GM21381 (cell line): ENCODE results near the gene ADAM11.
A peak's percentile ranks its signal among the peaks of the same experiment; 100 is the strongest.

Source experiments
- ATAC-seq: cut with Tn5 transposase; IDR thresholded peaks from one replicate; pipeline ENCODE4 v1.9.1; 2021; ENCODE audit warnings: mild to moderate bottlenecking, moderate library complexity; ENCODE audit not compliant: unreplicated experiment

ADAM11 gene

DNA sequence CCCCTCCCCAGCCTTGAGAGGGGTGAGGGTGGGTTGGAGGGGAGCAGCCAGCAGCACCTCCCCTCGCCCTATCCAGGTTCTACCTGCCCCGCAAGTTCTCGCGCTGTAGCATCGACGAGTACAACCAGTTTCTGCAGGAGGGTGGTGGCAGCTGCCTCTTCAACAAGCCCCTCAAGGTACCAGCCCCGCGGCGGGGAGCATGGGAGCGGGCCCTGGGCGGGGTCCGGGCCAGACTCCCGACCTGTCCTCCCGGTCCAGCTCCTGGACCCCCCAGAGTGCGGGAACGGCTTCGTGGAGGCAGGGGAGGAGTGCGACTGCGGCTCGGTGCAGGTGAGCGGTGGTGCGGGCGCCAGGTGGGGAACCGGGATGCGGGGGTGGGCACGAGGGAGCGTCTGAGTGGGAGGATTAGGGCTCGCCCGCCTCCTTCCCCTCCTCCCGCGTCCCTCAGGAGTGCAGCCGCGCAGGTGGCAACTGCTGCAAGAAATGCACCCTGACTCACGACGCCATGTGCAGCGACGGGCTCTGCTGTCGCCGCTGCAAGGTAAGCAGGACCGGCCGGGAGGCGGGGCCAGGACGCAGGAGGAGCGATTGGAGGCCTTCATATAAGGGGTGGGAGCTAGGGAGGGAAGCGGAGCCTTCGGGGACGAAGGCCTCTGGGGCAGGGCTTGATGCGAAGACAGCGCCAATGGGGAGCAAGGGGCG is 16.5 kb downstream of the ADAM11 start:
- peak; percentile 91 for ATAC-seq

DNA sequence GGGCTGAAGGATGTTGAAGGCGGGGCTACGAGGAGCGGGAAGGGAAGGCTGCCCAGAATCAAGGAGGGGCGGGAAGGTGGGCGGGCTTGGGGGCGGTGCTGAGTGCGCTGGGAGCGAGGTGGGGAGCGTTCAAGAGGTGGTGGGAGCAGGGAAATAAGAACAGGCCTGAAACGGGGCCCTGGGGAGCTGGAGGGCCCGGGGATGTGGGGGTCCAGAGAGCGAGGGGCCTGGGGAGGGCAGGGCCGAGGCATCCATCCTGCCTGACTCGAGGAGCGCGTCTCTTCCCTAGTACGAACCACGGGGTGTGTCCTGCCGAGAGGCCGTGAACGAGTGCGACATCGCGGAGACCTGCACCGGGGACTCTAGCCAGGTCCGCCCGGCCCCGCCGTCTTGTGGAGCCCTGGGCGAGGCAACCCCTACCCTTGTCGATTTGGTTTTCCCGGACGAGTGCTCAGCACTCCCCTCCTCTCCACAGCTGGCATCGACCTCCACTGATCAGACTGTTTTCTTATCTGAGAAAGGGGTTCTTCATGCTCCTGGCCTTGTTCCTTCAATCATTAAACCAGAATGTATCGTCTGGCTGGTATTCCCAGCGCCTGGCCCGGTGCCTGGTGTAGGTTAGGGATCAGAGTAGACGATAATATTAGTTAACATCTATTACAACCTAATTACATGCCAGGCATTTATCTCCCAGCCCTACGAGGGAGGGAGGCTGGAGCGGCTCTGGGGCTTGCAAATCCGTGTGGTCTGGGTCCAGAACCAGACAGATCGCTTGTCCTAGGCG is 17.2 kb downstream of the ADAM11 start:
- ATAC-seq: peak; percentile 7

DNA sequence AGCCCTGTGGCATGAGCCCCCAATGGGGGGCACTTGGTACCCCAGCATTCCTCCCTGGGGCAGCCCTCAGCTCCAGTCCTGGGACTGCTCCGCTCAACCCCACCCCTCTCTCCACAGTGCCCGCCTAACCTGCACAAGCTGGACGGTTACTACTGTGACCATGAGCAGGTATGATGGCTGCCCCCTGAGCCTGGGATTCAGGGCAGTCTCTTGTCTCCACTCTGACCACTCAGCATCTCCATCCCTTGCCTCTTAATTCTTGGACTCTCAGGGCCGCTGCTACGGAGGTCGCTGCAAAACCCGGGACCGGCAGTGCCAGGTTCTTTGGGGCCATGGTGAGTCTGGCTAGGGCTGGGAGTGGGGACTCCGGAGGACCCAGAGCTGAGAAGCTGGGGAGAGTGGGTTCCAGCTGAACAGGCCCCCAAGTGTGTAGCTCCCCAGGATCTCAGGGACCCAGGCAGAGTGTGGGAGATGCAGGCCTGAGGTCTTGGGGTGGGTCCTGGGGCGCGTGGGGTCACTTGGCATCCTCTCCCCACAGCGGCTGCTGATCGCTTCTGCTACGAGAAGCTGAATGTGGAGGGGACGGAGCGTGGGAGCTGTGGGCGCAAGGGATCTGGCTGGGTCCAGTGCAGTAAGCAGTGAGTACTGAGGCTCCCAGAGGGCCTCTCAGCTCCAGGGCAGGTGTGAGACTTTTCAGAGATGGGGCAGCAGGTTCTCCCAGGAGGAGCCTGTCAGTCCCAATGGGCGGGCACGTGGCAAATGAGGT is 18.0 kb downstream of the ADAM11 start:
- no peak for ATAC-seq

DNA sequence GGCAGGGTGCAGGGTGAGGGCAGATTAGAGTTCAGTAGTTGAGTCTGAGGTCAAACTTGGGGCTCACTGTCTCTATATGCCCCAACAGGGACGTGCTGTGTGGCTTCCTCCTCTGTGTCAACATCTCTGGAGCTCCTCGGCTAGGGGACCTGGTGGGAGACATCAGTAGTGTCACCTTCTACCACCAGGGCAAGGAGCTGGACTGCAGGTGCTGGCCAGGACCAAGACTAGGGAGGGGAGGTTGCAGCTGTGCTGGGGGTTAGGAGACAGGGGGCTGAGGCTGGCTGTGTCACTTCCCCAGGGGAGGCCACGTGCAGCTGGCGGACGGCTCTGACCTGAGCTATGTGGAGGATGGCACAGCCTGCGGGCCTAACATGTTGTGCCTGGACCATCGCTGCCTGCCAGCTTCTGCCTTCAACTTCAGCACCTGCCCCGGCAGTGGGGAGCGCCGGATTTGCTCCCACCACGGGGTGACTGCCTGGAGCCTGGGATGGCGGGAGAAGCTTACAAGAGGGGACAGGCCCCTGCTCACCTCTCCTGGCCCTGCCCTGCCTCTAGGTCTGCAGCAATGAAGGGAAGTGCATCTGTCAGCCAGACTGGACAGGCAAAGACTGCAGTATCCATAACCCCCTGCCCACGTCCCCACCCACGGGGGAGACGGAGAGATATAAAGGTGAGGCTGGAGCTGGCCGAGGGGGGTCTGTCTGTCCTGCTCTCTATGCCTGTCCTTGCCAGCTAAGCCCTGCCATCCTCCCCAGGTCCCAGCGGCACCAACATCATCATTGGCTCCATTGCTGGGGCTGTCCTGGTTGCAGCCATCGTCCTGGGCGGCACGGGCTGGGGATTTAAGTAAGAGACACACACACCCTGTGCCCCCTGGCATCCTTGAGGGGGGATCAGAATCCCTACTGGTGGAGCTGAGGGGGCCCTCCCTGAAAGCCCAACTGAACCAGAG is 18.9 kb downstream of the ADAM11 start:
- no peak for ATAC-seq

- ATAC-seq: no peak
These were observed 19.9 kb downstream of the ADAM11 start for GRCh38 chr17:44778656-44779210.

- ATAC-seq: no peak
These were observed 20.6 kb downstream of the ADAM11 start for GRCh38 chr17:44779211-44780025.

DNA sequence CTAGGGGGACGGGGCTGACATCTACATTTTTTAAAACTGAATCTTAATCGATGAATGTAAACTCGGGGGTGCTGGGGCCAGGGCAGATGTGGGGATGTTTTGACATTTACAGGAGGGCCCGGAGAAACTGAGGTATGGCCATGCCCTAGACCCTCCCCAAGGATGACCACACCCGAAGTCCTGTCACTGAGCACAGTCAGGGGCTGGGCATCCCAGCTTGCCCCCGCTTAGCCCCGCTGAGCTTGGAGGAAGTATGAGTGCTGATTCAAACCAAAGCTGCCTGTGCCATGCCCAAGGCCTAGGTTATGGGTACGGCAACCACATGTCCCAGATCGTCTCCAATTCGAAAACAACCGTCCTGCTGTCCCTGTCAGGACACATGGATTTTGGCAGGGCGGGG is 21.4 kb downstream of the ADAM11 start:
- ATAC-seq: no peak

DNA sequence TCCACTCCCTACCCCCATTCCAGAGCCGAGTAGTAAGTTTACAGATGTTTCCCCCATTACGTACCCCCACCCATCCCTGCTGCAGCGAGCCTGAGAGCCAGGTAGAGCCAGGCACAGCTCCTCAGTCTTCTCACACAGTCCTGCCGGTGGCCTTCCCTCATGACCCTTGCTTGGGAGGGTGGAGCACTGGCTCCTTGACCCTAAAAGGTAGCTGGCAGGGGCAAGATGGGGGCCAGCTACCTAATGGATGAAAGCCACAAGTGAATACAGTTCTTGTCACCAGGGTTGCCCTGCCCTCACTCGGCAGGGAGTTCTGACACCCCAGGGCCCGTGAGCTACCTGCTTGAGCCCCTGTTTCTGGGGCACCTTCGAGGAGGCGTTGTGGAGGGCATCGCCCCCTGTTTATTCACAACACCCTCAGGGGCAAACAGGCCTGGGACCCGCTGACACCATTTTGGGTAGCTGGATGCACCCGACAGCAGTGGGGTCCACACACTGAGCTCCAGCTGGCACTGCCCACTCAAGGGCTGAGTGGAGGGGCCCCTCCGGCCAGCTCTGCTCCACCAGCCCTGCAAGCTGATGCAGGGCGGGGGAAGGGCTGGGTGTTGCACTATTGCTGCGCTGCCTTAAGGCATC is 22.2 kb downstream of the ADAM11 start:
- no peak for ATAC-seq

DNA sequence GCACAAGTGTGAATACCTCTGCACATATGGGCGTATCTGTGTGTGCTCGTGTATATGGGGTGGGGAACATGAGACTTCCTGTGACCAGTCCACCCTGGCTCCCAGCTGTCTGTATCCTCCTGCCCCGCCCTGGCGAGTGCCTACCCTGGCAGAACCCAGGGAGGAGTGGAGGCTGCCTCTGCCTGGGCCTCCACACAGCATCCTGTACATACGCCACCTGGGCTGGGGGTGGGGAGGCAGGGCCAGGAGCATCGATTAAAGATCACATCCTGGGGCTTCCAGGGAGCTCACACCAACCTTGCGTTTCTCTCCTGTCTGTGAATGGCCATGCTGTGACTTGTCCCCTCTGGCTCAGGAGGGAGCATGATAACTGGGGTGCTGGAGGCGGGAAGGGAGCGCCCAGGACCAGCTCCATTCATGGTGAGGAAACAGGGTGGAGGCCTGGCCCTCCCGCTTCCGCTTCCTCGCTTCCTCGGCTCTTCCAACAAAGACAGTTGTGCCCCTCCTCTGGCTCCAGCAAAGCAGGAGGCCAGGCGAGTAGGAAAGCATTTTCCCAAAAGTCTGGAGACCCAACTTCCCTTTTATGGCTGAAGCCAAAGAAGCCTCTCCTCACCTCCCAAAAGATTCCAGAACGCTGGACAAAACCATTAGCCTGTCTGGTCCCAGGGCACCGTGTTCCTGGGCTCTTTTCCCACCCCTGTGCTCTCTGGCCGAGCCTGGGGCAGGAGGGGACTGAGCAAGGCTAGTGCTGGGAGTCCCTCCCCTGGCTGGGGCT is 22.9 kb downstream of the ADAM11 start:
- ATAC-seq: no peak

GRCh38 chr17:44782326-44782850 is 23.6 kb downstream of the ADAM11 start:
- no peak for ATAC-seq

DNA sequence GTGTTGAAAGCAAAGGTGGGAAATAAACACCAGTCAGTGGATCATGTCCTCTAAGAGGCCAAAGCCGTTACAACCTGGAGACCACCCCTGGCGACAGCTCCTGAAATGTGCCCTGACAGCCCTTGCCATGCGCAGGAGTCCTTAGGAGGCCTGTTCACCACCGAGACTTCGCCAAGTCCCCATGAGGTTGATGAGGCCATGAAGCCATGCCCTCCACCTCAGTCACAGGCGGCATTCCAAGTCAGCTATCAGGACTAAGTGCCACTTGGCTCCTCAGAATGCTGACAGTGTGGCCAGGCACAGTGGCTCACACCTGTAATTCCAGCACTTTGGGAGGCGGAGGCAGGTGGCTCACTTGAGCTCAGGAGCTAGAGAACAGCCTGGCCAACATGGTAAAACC is 27.1 kb downstream of the ADAM11 start:
- ATAC-seq: no peak

GRCh38 chr17:44786551-44787081 is 27.8 kb downstream of the ADAM11 start:
- no peak for ATAC-seq

- no peak for ATAC-seq
These were observed 28.6 kb downstream of the ADAM11 start for GRCh38 chr17:44787271-44787940.

- ATAC-seq: no peak
These were observed 29.4 kb downstream of the ADAM11 start for GRCh38 chr17:44788139-44788538.

GRCh38 chr17:44792276-44792675 is 33.5 kb downstream of the ADAM11 start:
- no peak for ATAC-seq

DNA sequence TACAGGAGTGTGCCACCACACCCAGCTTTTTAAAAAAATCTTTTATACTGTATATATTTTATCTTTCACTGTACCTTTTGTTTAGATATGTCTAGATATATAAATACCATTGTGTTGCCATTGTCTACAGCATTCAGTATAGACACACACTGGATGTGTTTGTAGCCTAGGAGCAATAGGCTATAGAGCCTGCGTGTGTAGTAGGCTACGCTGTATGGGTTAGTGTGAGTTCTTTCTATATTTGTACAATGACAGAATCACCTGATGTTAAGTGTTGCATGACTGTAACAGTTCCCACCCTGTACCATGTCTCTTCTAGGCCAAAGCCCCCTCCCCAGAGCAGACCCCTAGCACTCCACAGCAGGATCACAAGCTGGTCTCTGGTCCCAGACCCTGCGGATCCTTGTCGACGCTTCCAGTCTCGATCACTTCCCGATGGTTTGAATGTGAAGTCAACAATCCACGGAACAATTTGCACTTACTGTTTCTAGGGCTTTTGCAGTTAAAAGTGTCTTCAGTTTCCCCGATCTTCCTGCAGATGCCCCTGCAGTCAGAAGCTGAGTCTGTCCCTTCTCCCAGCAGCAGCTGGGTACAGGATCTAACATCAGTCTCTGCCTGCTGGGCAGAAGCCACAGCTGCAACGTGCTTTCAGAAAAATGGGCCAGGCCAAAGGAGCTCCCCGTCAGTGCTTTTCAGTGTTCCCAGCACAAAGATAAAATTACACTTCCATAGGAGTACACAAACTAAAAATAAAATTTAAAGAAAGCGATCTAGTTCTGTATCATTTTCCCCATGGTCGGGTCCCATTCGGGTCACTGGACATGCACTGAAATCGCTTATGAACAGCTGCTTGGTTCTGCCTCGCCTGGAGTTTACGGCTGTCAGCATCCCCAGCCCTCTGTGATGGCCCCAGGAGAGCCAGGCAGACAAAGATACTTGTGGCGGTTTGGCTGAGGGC is 35.4 kb downstream of the ADAM11 start:
- ATAC-seq: no peak
